ENCODE measurements around the gene LMLN. TPM values are rescaled to one million over a fixed set of nuclear protein-coding genes. Genes with fewer than 3 reads are reported as not detected.
"Not testable (repeated sequence)": the region's sequence is repeated elsewhere in the genome, so short reads cannot be mapped to it uniquely, and the experiment has no call there.

LMLN gene
- total RNA-seq, 1 donor from 2014 or later: 4.4 TPM

DNA sequence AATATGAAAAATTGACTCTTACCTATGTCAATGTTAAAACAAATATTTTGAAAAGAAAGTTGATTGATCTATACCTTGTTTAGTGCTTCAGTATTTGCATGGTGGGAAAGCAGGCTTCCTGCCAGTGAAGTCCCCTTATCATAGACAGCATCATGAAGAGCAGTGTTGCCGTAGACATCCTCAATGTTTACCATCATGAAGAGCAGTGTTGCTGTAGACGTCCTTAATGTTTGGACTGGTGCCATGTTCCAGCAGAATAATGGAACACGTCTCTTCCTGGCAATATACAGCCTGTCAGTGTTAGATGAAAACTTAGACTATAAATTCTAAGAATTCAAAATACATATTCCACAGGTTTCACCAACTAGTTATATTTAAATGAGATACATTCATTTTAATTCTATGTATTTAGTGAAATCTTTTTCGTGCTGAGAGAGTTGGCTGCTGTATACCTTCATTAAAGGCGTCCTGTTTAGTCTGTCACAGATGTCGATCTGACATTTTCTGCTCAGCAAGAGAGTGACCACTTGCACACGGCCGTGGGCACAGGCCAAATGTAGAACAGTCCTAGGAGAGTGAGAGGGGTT is 116.8 kb downstream of the LMLN start:
- DNase-seq (ENCODE audit: low spot score): no peak

DNA sequence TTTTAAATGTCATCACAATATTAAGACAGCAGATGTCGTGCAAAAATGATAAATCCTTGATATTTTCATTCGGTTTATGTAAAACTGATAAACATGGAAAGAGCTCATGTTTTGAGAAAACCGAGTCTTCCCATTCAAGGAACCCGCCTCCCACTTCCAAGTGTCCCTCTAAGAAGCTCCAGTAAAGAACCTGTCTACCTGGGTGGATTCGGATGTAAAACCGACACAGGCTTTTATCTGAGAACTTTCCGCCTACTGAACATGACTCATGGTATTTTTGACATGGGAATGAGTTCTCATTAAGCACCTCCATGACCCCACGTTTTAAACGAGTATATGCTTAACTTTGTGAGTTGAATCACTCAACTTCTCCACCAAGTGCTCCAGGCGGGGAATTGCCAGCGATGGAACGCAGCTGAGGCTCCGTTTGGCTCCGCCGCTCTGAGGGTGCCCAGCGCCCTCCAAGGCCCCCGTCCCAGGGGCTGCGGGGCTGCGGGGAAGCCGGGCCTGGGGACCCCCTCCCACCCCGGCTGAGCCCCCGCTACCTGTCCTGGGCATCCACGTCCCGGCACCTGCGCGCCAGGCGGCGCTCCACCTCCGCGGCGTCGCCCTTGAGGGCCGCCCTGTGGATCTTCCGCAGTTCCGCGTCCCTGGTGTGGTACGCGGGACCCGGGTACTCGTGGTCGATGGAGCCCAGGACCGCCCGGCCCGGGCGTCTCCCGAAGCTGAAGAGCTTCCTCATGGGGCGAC is 119.9 kb downstream of the LMLN start:
- DNase-seq (ENCODE audit: low spot score): no peak

DNA sequence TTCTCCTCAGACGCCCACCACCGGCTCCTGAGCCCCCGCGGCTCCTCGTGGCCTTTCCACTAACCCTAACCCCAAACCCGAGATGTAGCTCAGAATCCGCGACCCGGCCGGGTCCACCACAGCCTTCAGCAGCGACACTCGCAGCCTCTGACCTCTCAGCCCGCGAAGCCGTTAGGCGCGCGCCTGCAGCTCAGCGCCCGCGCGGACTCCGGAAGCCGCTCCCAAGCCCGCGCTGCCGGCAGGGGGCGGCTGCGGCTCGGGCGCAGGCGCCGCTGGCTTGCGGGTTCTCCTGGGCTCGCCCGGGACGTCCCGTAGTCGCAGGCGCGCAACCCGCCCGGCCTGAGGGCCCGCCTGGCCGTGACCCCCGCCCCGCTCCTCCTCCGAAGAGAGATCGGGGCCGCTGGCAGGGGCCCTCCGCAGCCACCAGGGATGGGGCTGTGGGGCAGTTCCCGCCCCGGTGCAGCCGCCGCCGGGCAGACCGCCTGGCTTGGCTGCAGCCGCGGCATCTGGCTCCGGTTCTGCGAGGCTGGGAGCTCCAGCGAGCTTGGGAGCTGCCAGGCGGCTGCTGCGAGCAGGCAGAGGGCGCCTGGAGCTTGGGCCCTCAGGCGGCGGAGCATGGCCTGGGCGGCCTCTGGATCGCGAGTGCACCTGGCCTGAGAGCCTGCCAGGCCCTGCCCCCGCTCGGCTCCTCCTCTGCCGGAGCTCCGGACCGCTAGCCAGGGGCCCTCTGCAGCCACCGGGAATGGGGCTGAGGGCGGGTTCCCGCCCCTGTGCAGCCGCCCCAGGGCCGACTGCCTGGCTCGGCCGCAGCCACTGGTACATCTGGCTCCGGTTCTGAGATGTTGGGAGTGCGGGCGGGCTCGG is 120.7 kb downstream of the LMLN start:
- DNase-seq (ENCODE audit: low spot score): peak; percentile 92

DNA sequence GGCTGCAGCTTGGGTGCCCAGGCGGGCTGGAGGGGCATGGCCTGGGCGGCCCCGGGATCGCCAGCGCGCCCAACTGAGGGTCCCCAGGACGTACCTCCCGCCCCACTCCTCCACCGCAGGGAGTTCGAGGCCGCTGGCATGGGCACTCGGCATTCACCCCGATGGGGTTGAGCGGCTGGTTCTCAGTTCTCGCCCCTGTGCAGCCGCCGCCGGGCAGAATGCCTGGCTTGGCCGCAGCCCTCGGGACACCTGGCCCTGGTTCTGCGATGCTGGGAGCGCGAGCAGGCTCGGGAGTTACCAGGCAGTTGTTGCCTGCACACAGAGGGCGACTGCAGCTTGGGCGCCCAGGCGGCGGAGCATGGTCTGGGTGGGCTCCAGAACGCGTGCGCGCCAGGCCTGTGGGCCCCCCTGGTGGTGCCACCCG is 121.4 kb downstream of the LMLN start:
- DNase-seq (ENCODE audit: low spot score): no peak

- not testable (repeated sequence) for DNase-seq (ENCODE audit: low spot score)
These were observed 122.2 kb downstream of the LMLN start for GRCh38 chr3:198082226-198082625.

DNA sequence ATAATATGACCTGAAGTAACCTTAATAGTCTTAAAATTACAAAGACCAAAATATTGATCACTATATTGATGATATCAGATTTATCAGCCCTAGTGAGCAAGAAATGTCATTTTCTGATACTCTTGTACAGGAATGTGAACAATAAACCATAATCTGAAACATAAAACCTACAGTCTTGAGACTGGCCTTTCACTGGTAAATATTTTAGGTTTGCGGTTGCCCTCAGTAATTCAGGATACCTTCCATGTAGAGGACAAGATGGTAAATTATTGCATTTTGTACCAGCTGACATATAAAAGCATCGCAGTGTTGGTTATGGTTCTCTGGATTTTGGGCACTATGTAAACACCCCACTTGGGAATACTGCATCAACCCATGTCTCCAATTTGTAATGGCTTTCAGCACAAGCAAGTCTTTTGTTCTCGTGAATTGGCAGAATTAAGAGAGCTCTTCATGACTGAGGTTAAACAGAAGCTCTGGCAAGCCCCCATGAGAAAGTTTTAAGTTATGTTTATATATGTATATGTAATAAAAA is 128.5 kb downstream of the LMLN start:
- no peak for DNase-seq (ENCODE audit: low spot score)

DNA sequence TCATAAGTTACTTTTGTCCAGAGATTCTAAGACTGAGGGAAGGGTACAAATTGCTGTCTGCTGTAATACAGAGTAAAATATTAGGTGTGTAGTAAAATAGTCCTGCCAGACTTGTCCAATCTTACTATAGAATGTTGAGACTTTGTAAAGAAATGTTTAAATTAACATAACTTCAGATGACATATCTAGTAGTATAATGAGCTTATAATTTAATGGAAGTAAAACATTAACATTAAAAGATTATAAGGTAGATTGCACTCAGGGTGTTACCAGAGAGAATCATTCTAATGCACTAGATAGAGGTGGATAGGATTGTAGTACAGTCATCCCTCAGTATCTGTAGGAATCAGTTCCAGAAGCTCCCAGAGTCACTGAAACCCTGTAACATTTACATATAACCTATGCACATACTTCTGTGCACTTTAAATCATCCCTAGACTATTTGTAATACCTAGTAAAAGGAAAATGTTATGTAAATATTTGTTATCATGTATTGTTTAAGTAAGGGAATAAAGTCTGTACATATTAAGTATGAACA is 130.8 kb downstream of the LMLN start:
- no peak for DNase-seq (ENCODE audit: low spot score)

DNA sequence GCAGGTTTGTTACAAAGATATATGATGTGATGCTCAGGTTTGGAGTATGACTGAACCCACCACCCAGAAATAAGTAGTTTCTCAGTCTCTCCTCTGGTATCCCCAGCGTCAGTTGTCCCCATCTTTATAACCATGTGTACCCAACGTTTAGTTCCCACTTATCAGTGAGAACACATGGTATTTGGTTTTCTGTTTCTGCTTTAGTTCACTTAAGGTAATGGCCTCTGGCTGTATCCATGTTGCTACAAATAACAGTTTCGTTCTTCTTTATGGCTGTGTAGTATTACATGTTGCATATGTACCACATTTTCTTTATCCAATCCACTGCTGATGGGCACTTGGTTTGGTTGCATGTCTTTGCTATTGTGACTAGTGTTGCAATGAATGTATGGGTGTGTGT is 132.3 kb downstream of the LMLN start:
- DNase-seq (ENCODE audit: low spot score): no peak

GRCh38 chr3:198093112-198093679 is 133.2 kb downstream of the LMLN start:
- DNase-seq (ENCODE audit: low spot score): no peak

Other genes starting within 250 kb of the LMLN start
- 24.3 TPM for gene RUBCN, start 223.3 kb upstream of the LMLN start, total RNA-seq
- gene FYTTD1, start 210.3 kb upstream of the LMLN start, total RNA-seq: 66.3 TPM
- gene LRCH3, start 169.0 kb upstream of the LMLN start, total RNA-seq: 48.0 TPM
- 680 TPM for gene RPL35A, start 10.0 kb upstream of the LMLN start, total RNA-seq